Mesenchymal stem cell (in vitro differentiated cells and primary cell): ENCODE results near the gene FAM200C.
A peak's percentile ranks its signal among the peaks of the same experiment; 100 is the strongest.

Experiments used
- DNase-seq: peaks from one replicate; pipeline ENCODE4 v3.0.0-alpha.2; 2013
- H2AFZ ChIP-seq: one replicate; pipeline ENCODE4 v1.6.1; 2013; ENCODE audit warnings: low read depth, mild to moderate bottlenecking, control low read depth, inconsistent platforms, low read length, moderate library complexity
- H2AK5ac ChIP-seq: 2 replicates; pipeline ENCODE4 v1.6.1; 2013; ENCODE audit warnings: low read length, moderate library complexity, mild to moderate bottlenecking, inconsistent platforms; ENCODE audit not compliant: severe bottlenecking
- H2BK120ac ChIP-seq: one replicate; pipeline ENCODE4 v1.6.1; 2013; ENCODE audit warnings: low read depth, mild to moderate bottlenecking, inconsistent platforms, low read length, moderate library complexity
- H2BK12ac ChIP-seq, 2 experiments: one replicate each; pipeline ENCODE4 v1.6.1; 2013; ENCODE audit warnings: inconsistent platforms in 2 of 2, low read length in 2 of 2, mild to moderate bottlenecking in 2 of 2, moderate library complexity in 2 of 2, control low read depth in 1 of 2
- H2BK15ac ChIP-seq: one replicate; pipeline ENCODE4 v1.6.1; 2013; ENCODE audit warnings: mild to moderate bottlenecking, low read depth, inconsistent platforms; ENCODE audit not compliant: poor library complexity, severe bottlenecking
- H2BK5ac ChIP-seq: 2 replicates; pipeline ENCODE4 v1.6.1; 2013; ENCODE audit warnings: low read depth, mild to moderate bottlenecking, low read length, control low read depth, inconsistent platforms; ENCODE audit not compliant: poor library complexity, severe bottlenecking
- H3K14ac ChIP-seq, 2 experiments: one replicate each; pipeline ENCODE4 v1.6.1; 2013; ENCODE audit warnings: inconsistent platforms in 2 of 2, low read length in 2 of 2, control low read depth in 1 of 2, mild to moderate bottlenecking in 1 of 2, moderate library complexity in 1 of 2
- H3K18ac ChIP-seq, 2 experiments: one replicate each; pipeline ENCODE4 v1.6.1; 2013; ENCODE audit warnings: inconsistent platforms in 2 of 2, low read length in 2 of 2, control low read depth in 1 of 2, low read depth in 1 of 2, mild to moderate bottlenecking in 1 of 2
- H3K23ac ChIP-seq, 2 experiments: one replicate each; pipeline ENCODE4 v1.6.1; 2013; ENCODE audit warnings: inconsistent platforms in 2 of 2, low read length in 2 of 2, mild to moderate bottlenecking in 2 of 2, moderate library complexity in 2 of 2, control low read depth in 1 of 2
- H3K27ac ChIP-seq: 2 replicates; pipeline ENCODE4 v1.5.1; 2013; ENCODE audit warnings: mild to moderate bottlenecking, moderate library complexity, low read length, control low read depth, inconsistent platforms; ENCODE audit not compliant: poor library complexity, severe bottlenecking
- H3K27me3 ChIP-seq, 2 experiments: 2 replicates each; pipeline versions ENCODE4 v1.6.1 to v1.7.0; 2013; ENCODE audit warnings: low read length in 2 of 2, mild to moderate bottlenecking in 2 of 2, moderate library complexity in 2 of 2, control low read depth in 1 of 2, inconsistent platforms in 1 of 2; ENCODE audit not compliant: control insufficient read depth in 1 of 2, insufficient read depth in 1 of 2
- H3K36me3 ChIP-seq, 2 experiments: 2 replicates each; pipeline versions ENCODE4 v1.6.1 to v1.7.0; 2013; ENCODE audit warnings: low read length in 2 of 2, control low read depth in 1 of 2, inconsistent platforms in 1 of 2, low read depth in 1 of 2, mild to moderate bottlenecking in 1 of 2; ENCODE audit not compliant: insufficient read depth in 2 of 2, control insufficient read depth in 1 of 2
- H3K4ac ChIP-seq, 2 experiments: one replicate each; pipeline ENCODE4 v1.6.1; 2013; ENCODE audit warnings: inconsistent platforms in 2 of 2, low read length in 2 of 2, mild to moderate bottlenecking in 2 of 2, moderate library complexity in 2 of 2, control low read depth in 1 of 2, low read depth in 1 of 2
- H3K4me1 ChIP-seq: 2 replicates; pipeline ENCODE4 v1.6.1; 2013; ENCODE audit warnings: low read depth, low read length, control low read depth; ENCODE audit not compliant: control insufficient read depth, insufficient read depth
- H3K4me2 ChIP-seq: 2 replicates; pipeline ENCODE4 v1.6.1; 2013; ENCODE audit warnings: low read length, mild to moderate bottlenecking, inconsistent platforms; ENCODE audit not compliant: poor library complexity, severe bottlenecking
- H3K4me3 ChIP-seq, 2 experiments: 2 replicates each; pipeline versions ENCODE4 v1.5.1 to v1.7.0; 2013; ENCODE audit warnings: low read length in 2 of 2, mild to moderate bottlenecking in 2 of 2, control low read depth in 1 of 2, low read depth in 1 of 2; ENCODE audit not compliant: insufficient read depth in 1 of 2
- H3K79me1 ChIP-seq: replicated peaks from 2 replicates; pipeline ENCODE4 v1.6.1; 2013; ENCODE audit warnings: mild to moderate bottlenecking, control low read depth, low read length, inconsistent platforms; ENCODE audit not compliant: poor library complexity, severe bottlenecking
- H3K9ac ChIP-seq: 2 replicates; pipeline ENCODE4 v1.7.0; 2013; ENCODE audit warnings: mild to moderate bottlenecking, low read length, moderate library complexity
- H3K9me3 ChIP-seq: 2 replicates; pipeline ENCODE4 v1.7.0; 2013; ENCODE audit warnings: mild to moderate bottlenecking, low read length; ENCODE audit not compliant: control insufficient read depth
- H4K8ac ChIP-seq: one replicate; pipeline ENCODE4 v1.6.1; 2013; ENCODE audit warnings: inconsistent platforms, mild to moderate bottlenecking, low read length, moderate library complexity
- H4K91ac ChIP-seq: one replicate; pipeline ENCODE4 v1.6.1; 2013; ENCODE audit warnings: mild to moderate bottlenecking, low read length, inconsistent platforms
- WGBS: methylation state at CpG from one replicate; pipeline ENCODE4 v1.1.7; 2013; ENCODE audit warnings: mixed read lengths; 5-methylcytosine and 5-hydroxymethylcytosine counted together

Gene FAM200C

DNA sequence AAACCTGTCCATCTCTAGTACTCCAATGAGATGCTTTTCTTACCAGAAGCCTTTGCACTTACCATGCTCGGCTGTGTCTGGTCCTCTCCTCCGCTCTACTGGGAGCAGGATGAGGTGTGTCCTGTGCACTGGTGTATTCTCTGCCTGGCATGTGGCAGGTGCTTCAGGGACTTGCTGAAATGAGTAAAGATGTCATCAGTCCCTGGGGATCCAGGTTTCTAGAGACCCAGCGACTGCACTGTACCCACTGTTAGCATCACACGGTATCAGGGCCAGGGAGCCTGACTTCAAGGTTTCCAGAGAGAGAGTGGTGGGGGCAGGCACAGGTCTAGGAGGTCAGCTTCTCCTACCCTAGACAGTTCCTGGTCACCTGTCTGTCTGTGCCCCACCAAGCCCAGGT is 32.3 kb upstream of the FAM200C start:
- Histone ChIP-seq H3K23ac (no peak overlapping the region), H2AFZ (no peak overlapping the region), H2BK5ac (no peak overlapping the region), H3K4ac (no peak overlapping the region), H2BK12ac (no peak overlapping the region), H2BK120ac (no peak overlapping the region), H3K4me1 (peaks cover 10% of the 10 kb centered on the region), H3K4me3 (no peak overlapping the region), H3K18ac (no peak overlapping the region), H4K91ac (no peak overlapping the region), H3K27me3 (peaks cover 0 to 14% of the 10 kb centered on the region in 2 experiments), H3K9me3 (no peaks in the 10 kb centered on the region), H3K36me3 (peaks cover 2 to 26% of the 10 kb centered on the region in 2 experiments), H3K4me2 (no peak overlapping the region), H4K8ac (no peak overlapping the region), H3K79me1 (peaks cover 4% of the 10 kb centered on the region), H2BK15ac (no peak overlapping the region), H3K9ac (no peak overlapping the region), H2AK5ac (no peak overlapping the region), H3K14ac (no peak overlapping the region), H3K27ac (no peak overlapping the region)
- 97% methylated on average over 4 of the region's 4 CpGs for WGBS
- no peak for DNase-seq

GRCh38 chr5:160427607-160428006 is 27.8 kb upstream of the FAM200C start:
- WGBS: 93% methylated on average over 3 of the region's 4 CpGs

GRCh38 chr5:160423099-160423498 is 23.2 kb upstream of the FAM200C start:
- peak overlapping the region; percentile 95 for H3K9ac ChIP-seq
- H3K36me3 ChIP-seq: peaks cover 2 to 9% of the 10 kb centered on the region in 2 experiments
- H2BK15ac ChIP-seq: no peak overlapping the region
- H3K27me3 ChIP-seq: no peaks in the 10 kb centered on the region
- H3K14ac ChIP-seq: no peak overlapping the region
- no peak overlapping the region for H2AK5ac ChIP-seq
- WGBS: 47% methylated on average over 2 of the region's 2 CpGs
- no peak overlapping the region for H2AFZ ChIP-seq
- no peak overlapping the region for H4K8ac ChIP-seq
- H3K4me3 ChIP-seq: peak overlapping the region in 1 of 2 experiments; percentile 86
- no peak for DNase-seq
- no peak overlapping the region for H4K91ac ChIP-seq
- peaks cover 3% of the 10 kb centered on the region for H3K4me1 ChIP-seq
- H3K27ac ChIP-seq: no peak overlapping the region
- H3K4me2 ChIP-seq: no peak overlapping the region
- H2BK12ac ChIP-seq: no peak overlapping the region
- no peak overlapping the region for H3K4ac ChIP-seq
- H2BK5ac ChIP-seq: no peak overlapping the region
- no peak overlapping the region for H2BK120ac ChIP-seq
- no peak overlapping the region for H3K23ac ChIP-seq
- no peak overlapping the region for H3K18ac ChIP-seq
- no peaks in the 10 kb centered on the region for H3K9me3 ChIP-seq
- H3K79me1 ChIP-seq: peaks cover 15% of the 10 kb centered on the region

More at GRCh38 chr5:160427607-160428006, 27.8 kb upstream of the FAM200C start:
- no peak overlapping the region for H2BK12ac ChIP-seq
- H3K9me3 ChIP-seq: no peaks in the 10 kb centered on the region
- no peak overlapping the region for H3K4me3 ChIP-seq
- no peak overlapping the region for H3K9ac ChIP-seq
- H2BK15ac ChIP-seq: no peak overlapping the region
- no peak for DNase-seq
- H3K18ac ChIP-seq: no peak overlapping the region
- no peak overlapping the region for H3K23ac ChIP-seq
- H2BK120ac ChIP-seq: no peak overlapping the region
- no peak overlapping the region for H2AK5ac ChIP-seq
- H3K27ac ChIP-seq: no peak overlapping the region
- no peak overlapping the region for H2BK5ac ChIP-seq
- peaks cover 11% of the 10 kb centered on the region for H3K79me1 ChIP-seq
- no peak overlapping the region for H2AFZ ChIP-seq
- H4K91ac ChIP-seq: no peak overlapping the region
- H3K4me1 ChIP-seq: peaks cover 2% of the 10 kb centered on the region
- no peak overlapping the region for H3K4ac ChIP-seq
- peaks cover 2 to 26% of the 10 kb centered on the region in 2 experiments for H3K36me3 ChIP-seq
- no peaks in the 10 kb centered on the region for H3K27me3 ChIP-seq
- H3K14ac ChIP-seq: no peak overlapping the region
- no peak overlapping the region for H3K4me2 ChIP-seq
- no peak overlapping the region for H4K8ac ChIP-seq

GRCh38 chr5:160421625-160422258 is 21.9 kb upstream of the FAM200C start, which contains the start of gene PTTG1:
PTTG1 (plus strand) TSS chr5:160421855; CDS start chr5:160422313, 458 bp downstream.
- Histone ChIP-seq H2BK5ac (peak within 1 kb of the TSS; percentile 57), H3K4me1 (peaks cover 8% of the 10 kb centered on the region), H4K8ac (peak within 1 kb of the TSS; percentile 28), H2AK5ac (no peak within 1 kb of the TSS), H3K36me3 (peaks cover 0 to 1% of the 10 kb centered on the region in 2 experiments), H2BK15ac (peak within 1 kb of the TSS; percentile 69), H2BK120ac (no peak within 1 kb of the TSS), H3K23ac (no peak within 1 kb of the TSS), H3K14ac (no peak within 1 kb of the TSS), H3K4ac (no peak within 1 kb of the TSS), H3K18ac (peak within 1 kb of the TSS in 1 of 2 experiments; percentile 80), H3K9me3 (no peaks in the 10 kb centered on the region), H4K91ac (no peak within 1 kb of the TSS), H3K4me3 (peak within 1 kb of the TSS; percentile 86 to 87), H2BK12ac (peak within 1 kb of the TSS in 1 of 2 experiments; percentile 63), H3K79me1 (peaks cover 11% of the 10 kb centered on the region), H3K4me2 (peak within 1 kb of the TSS; percentile 94), H3K9ac (peak within 1 kb of the TSS; percentile 95), H2AFZ (peak within 1 kb of the TSS; percentile 82), H3K27ac (peak within 1 kb of the TSS; percentile 68), H3K27me3 (no peaks in the 10 kb centered on the region)
- peak; percentile 98 for DNase-seq
- under 1% methylated on average over 36 of the region's 39 CpGs for WGBS
